ENCODE results near the gene KPNA3.

The KPNA3 gene

DNA sequence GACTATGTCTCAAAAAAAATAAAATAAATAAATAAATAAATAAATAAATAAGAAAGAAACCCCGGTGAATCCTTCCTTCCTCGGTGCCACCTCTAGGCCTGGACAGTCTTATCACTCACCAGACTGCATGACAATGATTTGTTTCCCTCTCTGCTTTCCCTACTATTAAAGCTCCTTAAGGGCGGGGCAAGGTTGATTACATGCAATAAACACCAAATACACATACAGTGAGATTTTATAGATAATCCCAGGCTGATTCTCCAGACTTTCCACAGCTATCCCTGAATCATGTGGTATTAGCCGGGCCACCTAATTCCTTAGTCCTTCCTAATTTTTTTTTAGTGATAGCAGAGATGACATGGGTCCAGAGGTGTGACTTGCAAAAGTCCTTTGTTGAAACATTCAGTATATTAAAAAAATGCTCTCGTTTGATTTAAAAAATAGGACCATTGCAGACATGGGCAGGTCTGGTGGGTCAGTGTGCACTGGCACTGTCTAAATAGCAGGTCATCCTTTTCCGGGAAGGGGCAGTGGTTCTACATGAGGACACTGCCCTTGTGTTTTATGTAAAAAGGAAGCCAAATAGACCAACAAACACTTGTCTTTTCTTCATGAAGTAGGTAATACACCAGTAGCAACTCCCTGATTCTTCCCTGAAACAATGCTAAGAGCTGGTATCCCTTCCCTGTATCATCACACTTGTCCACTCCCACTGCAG is 115.7 kb downstream of the KPNA3 start:
- no peaks in the 10 kb centered on the region for H3K9me3 ChIP-seq (ENCODE audit: control extremely low read depth in 1 of 5, control insufficient read depth in 4 of 5, insufficient read depth in 2 of 5, low read depth in 1 of 5, low read length in 4 of 5)
- CTCF ChIA-PET = interaction anchor here (0.6 to 2.0 kb wide), 4 partner anchors 9 to 562 kb away, joined by 3 to 7 read pairs (median 4); no protein-coding TSS in a partner anchor
- H3K36me3 ChIP-seq (ENCODE audit: control insufficient read depth in 4 of 4, insufficient read depth in 4 of 4, low read length in 3 of 4) = peaks cover 0 to 39% (median 13%) of the 10 kb centered on the region in 4 experiments
- H3K4me1 ChIP-seq (ENCODE audit: control extremely low read depth in 1 of 4, control insufficient read depth in 4 of 4, insufficient read depth in 4 of 4, low read length in 3 of 4) = peaks cover 0 to 2% (median 0%) of the 10 kb centered on the region in 4 experiments
- no peak overlapping the region for H3K4me3 ChIP-seq (ENCODE audit: control insufficient read depth in 1 of 7, extremely low read depth in 1 of 7, insufficient read depth in 4 of 7, low read depth in 2 of 7, low read length in 6 of 7)
- H3K27me3 ChIP-seq (replicated peaks in 2 of 5; ENCODE audit: control insufficient read depth in 4 of 5, insufficient read depth in 5 of 5, low read length in 4 of 5) = no peaks in the 10 kb centered on the region
- no peak overlapping the region for H3K27ac ChIP-seq (ENCODE audit: insufficient read depth in 1 of 2, low read depth in 1 of 2, low read length in 2 of 2, poor library complexity in 1 of 2, severe bottlenecking in 2 of 2)
- no peak for DNase-seq
- 98% methylated on average over 5 of the region's 6 CpGs for WGBS (ENCODE audit: insufficient coverage)
- POLR2A ChIA-PET = no interaction called here

- POLR2A ChIA-PET = interaction anchor here (0.7 kb wide), 1 partner anchor 41 kb away, joined by 5 read pairs; no protein-coding TSS in a partner anchor
- Histone ChIP-seq H3K27me3 (replicated peaks in 2 of 5; ENCODE audit: control insufficient read depth in 4 of 5, insufficient read depth in 5 of 5, low read length in 4 of 5) (no peaks in the 10 kb centered on the region), H3K9me3 (ENCODE audit: control extremely low read depth in 1 of 5, control insufficient read depth in 4 of 5, insufficient read depth in 2 of 5, low read depth in 1 of 5, low read length in 4 of 5) (no peaks in the 10 kb centered on the region), H3K36me3 (ENCODE audit: control insufficient read depth in 4 of 4, insufficient read depth in 4 of 4, low read length in 3 of 4) (peaks cover 5 to 35% (median 24%) of the 10 kb centered on the region in 4 experiments), H3K4me1 (ENCODE audit: control extremely low read depth in 1 of 4, control insufficient read depth in 4 of 4, insufficient read depth in 4 of 4, low read length in 3 of 4) (peaks cover 0 to 11% (median 4%) of the 10 kb centered on the region in 4 experiments), H3K4me3 (ENCODE audit: control insufficient read depth in 1 of 7, extremely low read depth in 1 of 7, insufficient read depth in 4 of 7, low read depth in 2 of 7, low read length in 6 of 7) (no peak overlapping the region), H3K27ac (ENCODE audit: insufficient read depth in 1 of 2, low read depth in 1 of 2, low read length in 2 of 2, poor library complexity in 1 of 2, severe bottlenecking in 2 of 2) (no peak overlapping the region)
- WGBS (ENCODE audit: insufficient coverage) = 100% methylated on average over 3 of the region's 5 CpGs
- CTCF ChIA-PET = interaction anchor here (0.8 to 3.4 kb wide), 9 partner anchors 9 to 262 kb away, joined by 3 to 12 read pairs (median 3); no protein-coding TSS in a partner anchor
- no peak for DNase-seq
Measured at GRCh38 chr13:49670828-49671227, 121.7 kb downstream of the KPNA3 start.

DNA sequence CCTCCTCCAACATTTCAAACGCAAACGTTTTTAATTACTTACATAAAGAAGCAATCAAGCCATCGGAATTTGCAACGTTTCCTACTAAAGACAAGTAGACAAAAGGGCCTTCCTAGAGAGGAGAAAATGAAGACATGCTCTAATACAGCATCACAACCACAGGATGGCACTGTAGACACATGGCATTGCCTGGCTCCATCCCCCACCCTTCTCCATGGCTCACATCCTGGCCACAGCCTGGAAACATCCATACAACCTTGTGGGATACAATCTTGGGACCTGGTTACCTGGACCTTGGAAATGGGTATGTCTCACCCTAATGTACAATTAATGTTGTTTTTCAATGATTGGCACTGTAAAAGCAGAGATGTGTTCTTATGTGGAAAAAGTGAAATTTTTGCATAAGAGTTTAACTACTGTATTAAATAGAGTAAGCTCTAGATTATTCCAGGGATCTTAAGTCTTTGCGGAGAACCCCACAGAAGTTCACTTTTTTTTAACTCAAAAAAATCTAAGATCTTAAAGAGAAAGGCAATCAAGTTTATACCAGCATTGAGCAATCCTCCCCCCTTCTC is 122.7 kb downstream of the KPNA3 start:
- Histone ChIP-seq H3K4me3 (ENCODE audit: control insufficient read depth in 1 of 7, extremely low read depth in 1 of 7, insufficient read depth in 4 of 7, low read depth in 2 of 7, low read length in 6 of 7) (no peak overlapping the region), H3K27me3 (replicated peaks in 2 of 5; ENCODE audit: control insufficient read depth in 4 of 5, insufficient read depth in 5 of 5, low read length in 4 of 5) (no peaks in the 10 kb centered on the region), H3K4me1 (ENCODE audit: control extremely low read depth in 1 of 4, control insufficient read depth in 4 of 4, insufficient read depth in 4 of 4, low read length in 3 of 4) (peaks cover 0 to 11% (median 4%) of the 10 kb centered on the region in 4 experiments), H3K36me3 (ENCODE audit: control insufficient read depth in 4 of 4, insufficient read depth in 4 of 4, low read length in 3 of 4) (peaks cover 7 to 30% (median 27%) of the 10 kb centered on the region in 4 experiments), H3K9me3 (ENCODE audit: control extremely low read depth in 1 of 5, control insufficient read depth in 4 of 5, insufficient read depth in 2 of 5, low read depth in 1 of 5, low read length in 4 of 5) (no peaks in the 10 kb centered on the region), H3K27ac (ENCODE audit: insufficient read depth in 1 of 2, low read depth in 1 of 2, low read length in 2 of 2, poor library complexity in 1 of 2, severe bottlenecking in 2 of 2) (no peak overlapping the region)
- peak in 2 of 3 donors; percentile 54 to 71 for DNase-seq
- WGBS (ENCODE audit: insufficient coverage) = 86% methylated on average over 2 of the region's 5 CpGs
- POLR2A ChIA-PET = interaction anchor here (0.7 kb wide), 1 partner anchor 42 kb away, joined by 5 read pairs; no protein-coding TSS in a partner anchor
- CTCF ChIA-PET = interaction anchor here (0.6 to 3.4 kb wide), 9 partner anchors 10 to 263 kb away, joined by 3 to 12 read pairs (median 3); no protein-coding TSS in a partner anchor

DNA sequence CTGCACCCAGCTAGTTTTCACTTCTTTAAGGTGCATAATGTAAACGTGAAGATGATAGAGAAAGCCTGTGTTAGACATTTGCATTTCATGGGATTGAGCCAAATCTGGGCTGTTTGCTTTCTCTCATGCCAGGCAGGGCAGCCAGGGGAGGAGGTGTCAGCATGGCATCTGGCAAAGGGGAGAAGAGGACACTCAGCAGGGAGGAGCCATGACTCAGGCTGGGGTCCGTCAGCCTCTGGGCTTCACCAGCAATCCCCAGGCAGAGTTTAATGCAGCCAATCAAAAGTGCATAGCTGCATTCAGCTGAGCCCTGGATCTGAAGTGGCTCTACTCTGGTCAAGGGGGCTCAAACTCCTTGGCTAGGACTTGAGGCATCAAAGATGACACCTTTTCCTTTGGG is 124.7 kb downstream of the KPNA3 start:
- Histone ChIP-seq H3K27ac (ENCODE audit: insufficient read depth in 1 of 2, low read depth in 1 of 2, low read length in 2 of 2, poor library complexity in 1 of 2, severe bottlenecking in 2 of 2) (no peak overlapping the region), H3K4me1 (ENCODE audit: control extremely low read depth in 1 of 4, control insufficient read depth in 4 of 4, insufficient read depth in 4 of 4, low read length in 3 of 4) (peaks cover 0 to 11% (median 4%) of the 10 kb centered on the region in 4 experiments), H3K36me3 (ENCODE audit: control insufficient read depth in 4 of 4, insufficient read depth in 4 of 4, low read length in 3 of 4) (peaks cover 14 to 41% (median 33%) of the 10 kb centered on the region in 4 experiments), H3K9me3 (ENCODE audit: control extremely low read depth in 1 of 5, control insufficient read depth in 4 of 5, insufficient read depth in 2 of 5, low read depth in 1 of 5, low read length in 4 of 5) (no peaks in the 10 kb centered on the region), H3K27me3 (replicated peaks in 2 of 5; ENCODE audit: control insufficient read depth in 4 of 5, insufficient read depth in 5 of 5, low read length in 4 of 5) (no peaks in the 10 kb centered on the region), H3K4me3 (ENCODE audit: control insufficient read depth in 1 of 7, extremely low read depth in 1 of 7, insufficient read depth in 4 of 7, low read depth in 2 of 7, low read length in 6 of 7) (no peak overlapping the region)
- no peak for DNase-seq
- POLR2A ChIA-PET = no interaction called here
- WGBS (ENCODE audit: insufficient coverage) = 86% methylated on average over 2 of the region's 2 CpGs
- CTCF ChIA-PET = interaction anchor here (0.8 to 1.6 kb wide), 3 partner anchors 11 to 178 kb away, joined by 3 to 5 read pairs (median 4); no protein-coding TSS in a partner anchor

- no peak for DNase-seq
- Histone ChIP-seq H3K36me3 (ENCODE audit: control insufficient read depth in 4 of 4, insufficient read depth in 4 of 4, low read length in 3 of 4) (peaks cover 22 to 66% (median 51%) of the 10 kb centered on the region in 4 experiments), H3K27ac (ENCODE audit: insufficient read depth in 1 of 2, low read depth in 1 of 2, low read length in 2 of 2, poor library complexity in 1 of 2, severe bottlenecking in 2 of 2) (peak overlapping the region in 1 of 2 experiments; percentile 5), H3K9me3 (ENCODE audit: control extremely low read depth in 1 of 5, control insufficient read depth in 4 of 5, insufficient read depth in 2 of 5, low read depth in 1 of 5, low read length in 4 of 5) (no peaks in the 10 kb centered on the region), H3K4me1 (ENCODE audit: control extremely low read depth in 1 of 4, control insufficient read depth in 4 of 4, insufficient read depth in 4 of 4, low read length in 3 of 4) (peaks cover 0 to 6% (median under 1%) of the 10 kb centered on the region in 4 experiments), H3K4me3 (ENCODE audit: control insufficient read depth in 1 of 7, extremely low read depth in 1 of 7, insufficient read depth in 4 of 7, low read depth in 2 of 7, low read length in 6 of 7) (no peak overlapping the region), H3K27me3 (replicated peaks in 2 of 5; ENCODE audit: control insufficient read depth in 4 of 5, insufficient read depth in 5 of 5, low read length in 4 of 5) (no peaks in the 10 kb centered on the region)
- WGBS (ENCODE audit: insufficient coverage) = 100% methylated on average over 2 of the region's 4 CpGs
- POLR2A ChIA-PET = interaction anchor here (0.6 kb wide), 1 partner anchor 310 kb away, joined by 4 read pairs; no protein-coding TSS in a partner anchor
- CTCF ChIA-PET = interaction anchor here (0.6 to 2.8 kb wide), 4 partner anchors 12 to 186 kb away, joined by 3 to 8 read pairs (median 3); no protein-coding TSS in a partner anchor
Measured at GRCh38 chr13:49664606-49665005, 127.9 kb downstream of the KPNA3 start.

- H3K9me3 ChIP-seq (ENCODE audit: control extremely low read depth in 1 of 5, control insufficient read depth in 4 of 5, insufficient read depth in 2 of 5, low read depth in 1 of 5, low read length in 4 of 5) = no peaks in the 10 kb centered on the region
- no peak overlapping the region for H3K4me3 ChIP-seq (ENCODE audit: control insufficient read depth in 1 of 7, extremely low read depth in 1 of 7, insufficient read depth in 4 of 7, low read depth in 2 of 7, low read length in 6 of 7)
- no peak overlapping the region for H3K27ac ChIP-seq (ENCODE audit: insufficient read depth in 1 of 2, low read depth in 1 of 2, low read length in 2 of 2, poor library complexity in 1 of 2, severe bottlenecking in 2 of 2)
- CTCF ChIA-PET = no interaction called here
- no peaks in the 10 kb centered on the region for H3K27me3 ChIP-seq (replicated peaks in 2 of 5; ENCODE audit: control insufficient read depth in 4 of 5, insufficient read depth in 5 of 5, low read length in 4 of 5)
- H3K4me1 ChIP-seq (ENCODE audit: control extremely low read depth in 1 of 4, control insufficient read depth in 4 of 4, insufficient read depth in 4 of 4, low read length in 3 of 4) = peaks cover 7 to 32% (median 17%) of the 10 kb centered on the region in 4 experiments
- WGBS (ENCODE audit: insufficient coverage) = 97% methylated on average over 7 of the region's 9 CpGs
- no peak for DNase-seq
- POLR2A ChIA-PET = no interaction called here
- peaks cover 11 to 43% (median 21%) of the 10 kb centered on the region in 4 experiments for H3K36me3 ChIP-seq (ENCODE audit: control insufficient read depth in 4 of 4, insufficient read depth in 4 of 4, low read length in 3 of 4)
Measured at GRCh38 chr13:49657241-49657641, 135.2 kb downstream of the KPNA3 start.

All from common myeloid progenitor, CD34-positive (primary cell).